IMR-90 (cell line): ENCODE data around the gene RIPOR3. TPM values are rescaled to one million over a fixed set of nuclear protein-coding genes. Genes with fewer than 3 reads are reported as not detected.

ENCODE experiments used
- ATAC-seq: fragments of 200-7000 bp; cut with Tn5 transposase; 2 replicates; pipeline ENCODE4 v1.9.1; 2020; ENCODE audit warnings: low read depth, mild to moderate bottlenecking, moderate library complexity
- BruUV-seq: library from RNA; stranded (reverse); fragments of 400-500 nt; replicated peaks from 2 replicates; lab custom pipeline; 2021; lab: Mats Ljungman, UMichigan
- CTCF ChIA-PET: fragments of 300-600 bp; formaldehyde crosslinking; extraction: SDS; loops from one replicate; lab custom pipeline; 2021; ENCODE audit warnings: antibody characterized with exemption; lab: Yijun Ruan, JAX
- POLR2A ChIA-PET: fragments of 300-600 bp; sonication (Branson Sonifier 250); formaldehyde crosslinking; loops from one replicate; lab custom pipeline; 2022; ENCODE audit warnings: antibody characterized with exemption; ENCODE audit not compliant: unreplicated experiment; lab: Charles Lee
- DNase-seq: peaks from one replicate; pipeline ENCODE4 v3.0.0; 2013
- H2AFZ ChIP-seq: replicated peaks from 2 replicates; pipeline ENCODE3; 2013; ENCODE audit warnings: low read length, mild to moderate bottlenecking; ENCODE audit not compliant: poor library complexity
- H2AK5ac ChIP-seq: 2 replicates; pipeline ENCODE4 v1.6.1; 2013; ENCODE audit warnings: low read depth, low read length, inconsistent platforms
- H2AK9ac ChIP-seq: replicated peaks from 2 replicates; pipeline ENCODE3; 2013; ENCODE audit warnings: mild to moderate bottlenecking, low read depth, low read length, moderate library complexity; ENCODE audit not compliant: poor library complexity
- H2BK120ac ChIP-seq: 2 replicates; pipeline ENCODE4 v1.6.1; 2013; ENCODE audit warnings: low read depth, low read length, inconsistent platforms
- H2BK15ac ChIP-seq: 3 replicates; pipeline ENCODE4 v1.6.1; 2013; ENCODE audit warnings: low read depth, low read length, inconsistent platforms
- H2BK20ac ChIP-seq: 2 replicates; pipeline ENCODE4 v1.6.1; 2013; ENCODE audit warnings: low read depth, mild to moderate bottlenecking, inconsistent platforms, low read length, moderate library complexity
- H2BK5ac ChIP-seq: 2 replicates; pipeline ENCODE4 v1.6.1; 2013; ENCODE audit warnings: mild to moderate bottlenecking, low read depth, low read length, inconsistent platforms; ENCODE audit not compliant: poor library complexity, severe bottlenecking
- H3K14ac ChIP-seq: replicated peaks from 2 replicates; pipeline ENCODE4 v1.6.1; 2013; ENCODE audit warnings: low read depth, low read length, inconsistent platforms
- H3K18ac ChIP-seq: 2 replicates; pipeline ENCODE4 v1.6.1; 2013; ENCODE audit warnings: low read depth, low read length, control low read depth
- H3K23ac ChIP-seq: 2 replicates; pipeline ENCODE4 v1.6.1; 2013; ENCODE audit warnings: low read depth, low read length, inconsistent platforms
- H3K27ac ChIP-seq: 2 replicates; pipeline ENCODE4 v1.5.1; 2013; ENCODE audit warnings: mild to moderate bottlenecking, control low read depth, low read length; ENCODE audit not compliant: insufficient read depth
- H3K27me3 ChIP-seq: 2 replicates; pipeline ENCODE4 v1.6.1; 2013; ENCODE audit warnings: low read length; ENCODE audit not compliant: control insufficient read depth, insufficient read depth
- H3K36me3 ChIP-seq: 2 replicates; pipeline ENCODE4 v1.6.1; 2013; ENCODE audit warnings: low read length, mixed read lengths; ENCODE audit not compliant: control insufficient read depth, insufficient read depth
- H3K4ac ChIP-seq: 2 replicates; pipeline ENCODE4 v1.6.1; 2013; ENCODE audit warnings: low read depth, low read length, inconsistent platforms
- H3K4me1 ChIP-seq: 2 replicates; pipeline ENCODE4 v1.6.1; 2013; ENCODE audit warnings: low read length, mixed read lengths; ENCODE audit not compliant: control insufficient read depth, insufficient read depth
- H3K4me2 ChIP-seq: 2 replicates; pipeline ENCODE4 v1.6.1; 2013; ENCODE audit warnings: low read depth, mild to moderate bottlenecking, control low read depth, low read length, moderate library complexity
- H3K4me3 ChIP-seq: 2 replicates; pipeline ENCODE4 v1.5.1; 2013; ENCODE audit warnings: low read depth, mild to moderate bottlenecking, control low read depth, low read length, moderate library complexity; ENCODE audit not compliant: insufficient read depth
- H3K56ac ChIP-seq: 2 replicates; pipeline ENCODE4 v1.6.1; 2013; ENCODE audit warnings: low read length, inconsistent platforms; ENCODE audit not compliant: insufficient read depth; ENCODE audit errors: extremely low read depth
- H3K79me1 ChIP-seq, 2 experiments: 2 replicates each; pipeline ENCODE4 v1.6.1; 2013; ENCODE audit warnings: low read length in 2 of 2, inconsistent platforms in 1 of 2, low read depth in 1 of 2
- H3K9ac ChIP-seq: 2 replicates; pipeline ENCODE4 v1.6.1; 2013; ENCODE audit warnings: low read depth, low read length, control low read depth
- H3K9me1 ChIP-seq: 2 replicates; pipeline ENCODE4 v1.6.1; 2013; ENCODE audit warnings: low read length, inconsistent platforms; ENCODE audit not compliant: insufficient read depth
- H3K9me3 ChIP-seq: 2 replicates; pipeline ENCODE4 v1.6.1; 2013; ENCODE audit warnings: low read length; ENCODE audit not compliant: control insufficient read depth, insufficient read depth
- H4K20me1 ChIP-seq: 2 replicates; pipeline ENCODE4 v1.6.1; 2013; ENCODE audit warnings: low read length, inconsistent platforms; ENCODE audit not compliant: insufficient read depth
- H4K5ac ChIP-seq: 2 replicates; pipeline ENCODE4 v1.6.1; 2013; ENCODE audit warnings: mild to moderate bottlenecking, low read depth, low read length, control low read depth
- H4K8ac ChIP-seq, 2 experiments: 2 replicates each; pipeline ENCODE4 v1.6.1; 2013; ENCODE audit warnings: low read depth in 2 of 2, low read length in 2 of 2, control low read depth in 1 of 2, inconsistent platforms in 1 of 2
- H4K91ac ChIP-seq: 2 replicates; pipeline ENCODE4 v1.6.1; 2013; ENCODE audit warnings: low read depth, low read length, inconsistent platforms; ENCODE audit not compliant: insufficient read depth
- BHLHE40 ChIP-seq: fragments of 150-350 bp; IDR thresholded peaks from 2 replicates; pipeline ENCODE4 v1.6.1; 2016; ENCODE audit warnings: mild to moderate bottlenecking, low read depth, low read length
- FOS ChIP-seq: fragments of 150-350 bp; IDR thresholded peaks from 2 replicates; pipeline ENCODE4 v1.6.1; 2016; ENCODE audit warnings: low read depth, low read length
- MAFK ChIP-seq: IDR thresholded peaks from 2 replicates; pipeline ENCODE4 v1.6.1; 2012; ENCODE audit warnings: low read depth, low read length, improper control_type of control experiment
- MAZ ChIP-seq: IDR thresholded peaks from 2 replicates; pipeline ENCODE4 v1.6.1; 2012; ENCODE audit warnings: low read depth, mild to moderate bottlenecking, low read length, improper control_type of control experiment, moderate library complexity, borderline replicate concordance
- NFE2L2 ChIP-seq: fragments of 150-350 bp; IDR thresholded peaks from 2 replicates; pipeline ENCODE4 v1.6.1; 2016; ENCODE audit warnings: low read depth, mild to moderate bottlenecking, low read length
- RAD21 ChIP-seq: IDR thresholded peaks from 2 replicates; pipeline ENCODE4 v1.6.1; 2012; ENCODE audit warnings: low read length, improper control_type of control experiment
- WGBS, 2 experiments: methylation state at CpG; one replicate each; pipeline versions ENCODE4 v1.1.5 to v1.1.7; 2013; ENCODE audit warnings: missing lambda C conversion rate in 2 of 2; ENCODE audit not compliant: insufficient read length in 1 of 2; ENCODE audit errors: extremely low coverage in 2 of 2; 5-methylcytosine and 5-hydroxymethylcytosine counted together
- dilution Hi-C: fragments of 300-500 bp; cut with HindIII; formaldehyde crosslinking; loops from one replicate; pipeline ENCODE4 v1.14.3; 2018; ENCODE audit warnings: low sequenced_read_pairs; ENCODE audit not compliant: unreplicated experiment
- in situ Hi-C: fragments of 300-500 bp; cut with MboI; formaldehyde crosslinking; loops from 3 replicates; pipeline ENCODE4 v1.14.3; 2019; ENCODE audit warnings: low sequenced_read_pairs, inconsistent platforms, mixed read lengths
- intact Hi-C: fragments of 100-400 bp; cut with micrococcal nuclease; formaldehyde crosslinking; loops from 2 replicates; pipeline ENCODE4 v1.10.0; 2022
- polyA plus RNA-seq, 3 experiments: library from polyadenylated mRNA; depleted of rRNA; stranded (reverse); fragments of >200 nt; gene quantifications; 2 replicates each; pipeline ENCODE4 v1.2.3, GENCODE V29; 2012; ENCODE audit warnings: low replicate concordance in 1 of 3
- total RNA-seq: library from RNA; depleted of rRNA; stranded (reverse); fragments of >200 nt; gene quantifications from 2 replicates; pipeline ENCODE4 v1.2.3, GENCODE V29; 2012

Gene RIPOR3
- total and polyA plus RNA-seq, 2 of the 4 experiments (the other 2 are of a cell fraction): 0.54 to 1.7 TPM

GRCh38 chr20:50717312-50717711 is 26.0 kb upstream of the RIPOR3 start:
- CTCF ChIA-PET: interaction anchor here (0.6 kb wide), 1 partner anchor 1458 kb away, joined by 5 read pairs; no protein-coding TSS in a partner anchor
- no TSS peak for BruUV-seq
- Histone ChIP-seq H3K4me2 (no peak overlapping the region), H3K27ac (no peak overlapping the region), H3K18ac (no peak overlapping the region), H2BK5ac (no peak overlapping the region), H3K79me1 (no peaks in the 10 kb centered on the region), H3K27me3 (no peaks in the 10 kb centered on the region), H4K20me1 (no peaks in the 10 kb centered on the region), H3K23ac (no peak overlapping the region), H3K4ac (no peak overlapping the region; the same call in 1 of the 2 replicates), H4K5ac (no peak overlapping the region), H3K56ac (no peak overlapping the region), H2AK9ac (no peak overlapping the region), H3K36me3 (no peaks in the 10 kb centered on the region), H3K4me3 (no peak overlapping the region), H4K91ac (no peak overlapping the region), H3K9ac (no peak overlapping the region), H2BK120ac (no peak overlapping the region), H2AK5ac (no peak overlapping the region), H3K9me3 (no peaks in the 10 kb centered on the region), H4K8ac (no peak overlapping the region), H2AFZ (no peak overlapping the region), H3K14ac (no peak overlapping the region; the same call in 1 of the 2 replicates), H2BK15ac (no peak overlapping the region), H3K9me1 (0 out of 2 replicates have a peak, but pooled peaks cover 2% of the 10 kb centered on the region), H2BK20ac (no peak overlapping the region), H3K4me1 (peaks cover 4% of the 10 kb centered on the region; the same call in 1 of the 2 replicates)
- no peak for TF ChIP-seq RAD21
- TF ChIP-seq MAFK: no peak
- no peak for TF ChIP-seq FOS
- TF ChIP-seq NFE2L2: no peak
- no peak for TF ChIP-seq BHLHE40
- TF ChIP-seq MAZ: no peak
- ATAC-seq (no peak), DNase-seq (no peak)
- WGBS, 2 experiments: no CpG with 5 or more reads among the region's 2 CpGs
- POLR2A ChIA-PET: no interaction called here
- intact Hi-C loops (no loop called here), dilution Hi-C loops (no loop called here), in situ Hi-C loops (no loop called here)
